H1 (cell line): ENCODE results near the gene PRRG4. TPM values are rescaled to one million over a fixed set of nuclear protein-coding genes. Genes with fewer than 3 reads are reported as not detected.

Experiments
- ATF3 ChIP-seq: IDR thresholded peaks from 2 replicates; pipeline ENCODE4 v1.6.1; 2011; ENCODE audit warnings: low read depth, mild to moderate bottlenecking, low read length; ENCODE audit not compliant: insufficient read depth
- E2F6 ChIP-seq: IDR thresholded peaks from 2 replicates; pipeline ENCODE4 v1.6.1; 2012; ENCODE audit warnings: inconsistent platforms
- JUN ChIP-seq: IDR thresholded peaks from 2 replicates; pipeline ENCODE4 v1.6.1; 2011; ENCODE audit warnings: low read depth, mild to moderate bottlenecking, improper control_type of control experiment, low read length
- KDM4A ChIP-seq: IDR thresholded peaks from one replicate; pipeline ENCODE4 v1.7.1; 2012; ENCODE audit warnings: low read depth, mild to moderate bottlenecking, moderate library complexity, low read length, inconsistent platforms; ENCODE audit not compliant: severe bottlenecking
- NRF1 ChIP-seq: IDR thresholded peaks from 2 replicates; pipeline ENCODE4 v1.6.1; 2011; ENCODE audit warnings: mild to moderate bottlenecking, low read depth, low read length, improper control_type of control experiment
- PHF8 ChIP-seq: fragments of 200-600 bp; sonication (generic); conservative IDR thresholded peaks from 2 replicates; pipeline ENCODE4 v1.7.1; 2012; ENCODE audit warnings: low read depth, mild to moderate bottlenecking, inconsistent platforms, low read length, moderate library complexity
- RAD21 ChIP-seq, 2 experiments: IDR thresholded peaks in 1 of 2; conservative IDR thresholded peaks in 1 of 2; 2 replicates each; pipeline ENCODE4 v1.6.1; 2011; ENCODE audit warnings: low read depth in 2 of 2, low read length in 2 of 2, improper control_type of control experiment in 1 of 2, inconsistent platforms in 1 of 2, mild to moderate bottlenecking in 1 of 2, moderate library complexity in 1 of 2
- RFX5 ChIP-seq: IDR thresholded peaks from 2 replicates; pipeline ENCODE4 v1.6.1; 2011; ENCODE audit warnings: low read depth, low read length, improper control_type of control experiment, borderline replicate concordance
- SRF ChIP-seq: IDR thresholded peaks from 2 replicates; pipeline ENCODE4 v1.6.1; 2011; ENCODE audit warnings: mild to moderate bottlenecking, low read depth, low read length, moderate library complexity
- TCF12 ChIP-seq: IDR thresholded peaks from 2 replicates; pipeline ENCODE4 v1.6.1; 2011; ENCODE audit warnings: low read depth, mild to moderate bottlenecking, low read length
- polyA plus RNA-seq, 7 experiments: library from polyadenylated mRNA; depleted of rRNA in 3 of 7; stranded (reverse) in 5 of 7; unstranded in 2 of 7; fragments of >200 nt in 5 of 7; fragments of 200-250 nt in 2 of 7; gene quantifications; 1 replicate in 5 of 7; 2 replicates in 1 of 7; 4 replicates in 1 of 7; pipeline versions ENCODE4 v1.2.1 to v1.2.3, GENCODE V29; 2011 to 2013; ENCODE audit warnings: missing spikeins in 2 of 7, mixed read lengths in 2 of 7
- total RNA-seq: library from RNA; stranded (reverse); fragmentation: NEBNext Ultra II Directional; extraction: Animal tissue kit (Norgen Biotek cat#: 25700); gene quantifications from 2 replicates; pipeline ENCODE4 v1.2.1, GENCODE V29; 2021

Gene PRRG4
- total and polyA plus RNA-seq, 2 of the 8 experiments (the other 6 are each of a cell fraction or from before 2014, with no cell fraction given), result 0.65 to 1.7 TPM

- TF ChIP-seq SRF, result no peak
- no peak for TF ChIP-seq TCF12
- no peak for TF ChIP-seq PHF8
- no peak for TF ChIP-seq ATF3
- no peak for TF ChIP-seq NRF1
- TF ChIP-seq RFX5, result no peak
- no peak for TF ChIP-seq RAD21 (IDR thresholded peaks at IDR 0.05 in 1 of 2, conservative IDR thresholded peaks at IDR 0.05 in 1 of 2; ENCODE audit: low read depth in 2 of 2, low read length in 2 of 2)
- no peak for TF ChIP-seq KDM4A
- TF ChIP-seq JUN, result no peak
- TF ChIP-seq E2F6, result no peak
These were observed 44.5 kb upstream of the PRRG4 start (continued) for GRCh38 chr11:32785262-32785661.
